ENCODE measurements around the gene EBF3. TPM values are rescaled to one million over a fixed set of nuclear protein-coding genes. Genes with fewer than 3 reads are reported as not detected.

EBF3 gene
- total RNA-seq, 2 experiments from 2014 or later, result not detected

GRCh38 chr10:129982825-129983224, 18.8 kb upstream of the EBF3 start:
- peaks cover 39% of the 10 kb centered on the region for H3K27me3 Mint-ChIP-seq
- peaks cover 16% of the 10 kb centered on the region for H3K36me3 Mint-ChIP-seq
- no peaks in the 10 kb centered on the region for H3K4me1 Mint-ChIP-seq (ENCODE audit: low read depth)
- H3K9me3 Mint-ChIP-seq, result peaks cover 29% of the 10 kb centered on the region
- ChIA-PET POLR2A (no interaction called here), CTCF (no interaction called here)
- H3K27ac Mint-ChIP-seq, result no peak overlapping the region
- DNase-seq, result no peak
- intact Hi-C loops (cut with micrococcal nuclease), result no loop called here
- no peak overlapping the region for H3K4me3 Mint-ChIP-seq

- Mint-ChIP-seq H3K27me3 (peaks cover 57% of the 10 kb centered on the region), H3K36me3 (peaks cover 6% of the 10 kb centered on the region), H3K9me3 (peaks cover 14% of the 10 kb centered on the region), H3K4me1 (ENCODE audit: low read depth) (no peaks in the 10 kb centered on the region), H3K27ac (no peak overlapping the region), H3K4me3 (no peak overlapping the region)
- CTCF ChIA-PET, result no interaction called here
- POLR2A ChIA-PET, result no interaction called here
- no peak for DNase-seq
- intact Hi-C loops (cut with micrococcal nuclease), result no loop called here
These were observed 14.9 kb upstream of the EBF3 start for GRCh38 chr10:129978980-129979379.

- no peaks in the 10 kb centered on the region for H3K4me1 Mint-ChIP-seq (ENCODE audit: low read depth)
- intact Hi-C loops (cut with micrococcal nuclease), result no loop called here
- H3K4me3 Mint-ChIP-seq, result no peak overlapping the region
- peaks cover 6% of the 10 kb centered on the region for H3K36me3 Mint-ChIP-seq
- POLR2A ChIA-PET, result no interaction called here
- H3K27ac Mint-ChIP-seq, result no peak overlapping the region
- H3K27me3 Mint-ChIP-seq, result peaks cover 60% of the 10 kb centered on the region
- peaks cover 11% of the 10 kb centered on the region for H3K9me3 Mint-ChIP-seq
- no peak for DNase-seq
- CTCF ChIA-PET, result no interaction called here
These were observed 14.2 kb upstream of the EBF3 start for GRCh38 chr10:129978322-129978721.

GRCh38 chr10:129977794-129978193, 13.7 kb upstream of the EBF3 start:
- Mint-ChIP-seq H3K36me3 (peaks cover 2% of the 10 kb centered on the region), H3K4me3 (no peak overlapping the region), H3K9me3 (peaks cover 6% of the 10 kb centered on the region), H3K4me1 (ENCODE audit: low read depth) (no peaks in the 10 kb centered on the region), H3K27ac (no peak overlapping the region), H3K27me3 (peaks cover 57% of the 10 kb centered on the region)
- ChIA-PET CTCF (no interaction called here), POLR2A (no interaction called here)
- no peak for DNase-seq
- intact Hi-C loops (cut with micrococcal nuclease), result no loop called here

GRCh38 chr10:129973674-129974059, 9.6 kb upstream of the EBF3 start:
- Mint-ChIP-seq H3K4me3 (no peak overlapping the region), H3K27me3 (peaks cover 73% of the 10 kb centered on the region), H3K4me1 (ENCODE audit: low read depth) (peaks cover 16% of the 10 kb centered on the region), H3K36me3 (peaks cover 2% of the 10 kb centered on the region), H3K27ac (no peak overlapping the region), H3K9me3 (no peaks in the 10 kb centered on the region)
- intact Hi-C loops (cut with micrococcal nuclease), result loop anchor here (5.0 kb wide), 3 partner anchors 941 to 1961 kb away; no protein-coding TSS in a partner anchor
- DNase-seq, result no peak
- POLR2A ChIA-PET, result no interaction called here
- CTCF ChIA-PET, result interaction anchor here (1.9 kb wide), 1 partner anchor 154 kb away, joined by 8 read pairs; no protein-coding TSS in a partner anchor

GRCh38 chr10:129972966-129973673, 9.0 kb upstream of the EBF3 start:
- H3K36me3 Mint-ChIP-seq, result peaks cover 2% of the 10 kb centered on the region
- ChIA-PET CTCF (interaction anchor here (1.9 kb wide), 1 partner anchor 154 kb away, joined by 8 read pairs; no protein-coding TSS in a partner anchor), POLR2A (no interaction called here)
- no peak overlapping the region for H3K27ac Mint-ChIP-seq
- DNase-seq, result no peak
- peaks cover 16% of the 10 kb centered on the region for H3K4me1 Mint-ChIP-seq (ENCODE audit: low read depth)
- intact Hi-C loops (cut with micrococcal nuclease), result loop anchor here (5.0 kb wide), 3 partner anchors 941 to 1961 kb away; no protein-coding TSS in a partner anchor
- peaks cover 75% of the 10 kb centered on the region for H3K27me3 Mint-ChIP-seq
- H3K9me3 Mint-ChIP-seq, result no peaks in the 10 kb centered on the region
- H3K4me3 Mint-ChIP-seq, result no peak overlapping the region

GRCh38 chr10:129972145-129972965, 8.3 kb upstream of the EBF3 start:
- CTCF ChIA-PET, result interaction anchor here (1.0 to 1.9 kb wide), 4 partner anchors 13 to 936 kb away, joined by 3 to 5 read pairs (median 4); no protein-coding TSS in a partner anchor
- H3K27ac Mint-ChIP-seq, result peak overlapping the region; percentile 43
- intact Hi-C loops (cut with micrococcal nuclease), result loop anchor here (5.0 kb wide), 3 partner anchors 940 to 1960 kb away; no protein-coding TSS in a partner anchor
- peaks cover 2% of the 10 kb centered on the region for H3K36me3 Mint-ChIP-seq
- POLR2A ChIA-PET, result interaction anchor here (0.6 kb wide), 1 partner anchor 139 kb away, joined by 3 read pairs; the partner anchor contains the start of gene C10orf143
- no peaks in the 10 kb centered on the region for H3K9me3 Mint-ChIP-seq
- H3K4me1 Mint-ChIP-seq (ENCODE audit: low read depth), result peaks cover 16% of the 10 kb centered on the region
- peaks cover 74% of the 10 kb centered on the region for H3K27me3 Mint-ChIP-seq
- DNase-seq, result no peak
- H3K4me3 Mint-ChIP-seq, result peak overlapping the region; percentile 4

GRCh38 chr10:129971381-129972144, 7.5 kb upstream of the EBF3 start:
- Mint-ChIP-seq H3K4me3 (peak overlapping the region; percentile 4), H3K36me3 (peaks cover 2% of the 10 kb centered on the region), H3K4me1 (ENCODE audit: low read depth) (peaks cover 16% of the 10 kb centered on the region), H3K27ac (peak overlapping the region; percentile 43), H3K27me3 (peaks cover 69% of the 10 kb centered on the region), H3K9me3 (no peaks in the 10 kb centered on the region)
- ChIA-PET CTCF (interaction anchor here (0.6 to 1.9 kb wide), 10 partner anchors 9 to 940 kb away, joined by 3 to 8 read pairs (median 3); partner anchors contain the start of gene C10orf143), POLR2A (interaction anchor here (0.6 to 0.7 kb wide), 2 partner anchors 138 to 140 kb away, joined by 3 to 4 read pairs; partner anchors contain the start of gene C10orf143)
- intact Hi-C loops (cut with micrococcal nuclease), result loop anchor here (2.0 to 5.0 kb wide), 5 partner anchors 155 to 1959 kb away; no protein-coding TSS in a partner anchor
- DNase-seq, result peak; percentile 68

- peaks cover 2% of the 10 kb centered on the region for H3K36me3 Mint-ChIP-seq
- POLR2A ChIA-PET, result interaction anchor here (0.7 kb wide), 1 partner anchor 139 kb away, joined by 4 read pairs; no protein-coding TSS in a partner anchor
- DNase-seq, result no peak
- peak overlapping the region; percentile 28 for H3K27ac Mint-ChIP-seq
- intact Hi-C loops (cut with micrococcal nuclease), result loop anchor here (2.0 to 5.0 kb wide), 5 partner anchors 156 to 1958 kb away; no protein-coding TSS in a partner anchor
- peaks cover 69% of the 10 kb centered on the region for H3K27me3 Mint-ChIP-seq
- peaks cover 16% of the 10 kb centered on the region for H3K4me1 Mint-ChIP-seq (ENCODE audit: low read depth)
- CTCF ChIA-PET, result interaction anchor here (0.6 to 1.9 kb wide), 13 partner anchors 9 to 939 kb away, joined by 3 to 8 read pairs (median 3); partner anchors contain the start of gene C10orf143
- H3K4me3 Mint-ChIP-seq, result peak overlapping the region; percentile 51
- no peaks in the 10 kb centered on the region for H3K9me3 Mint-ChIP-seq
These were observed 6.6 kb upstream of the EBF3 start for GRCh38 chr10:129970465-129971364.

GRCh38 chr10:129969911-129970464, 5.9 kb upstream of the EBF3 start:
- H3K9me3 Mint-ChIP-seq, result no peaks in the 10 kb centered on the region
- H3K27me3 Mint-ChIP-seq, result peaks cover 66% of the 10 kb centered on the region
- peak overlapping the region; percentile 53 for H3K4me3 Mint-ChIP-seq
- peaks cover 2% of the 10 kb centered on the region for H3K36me3 Mint-ChIP-seq
- peaks cover 16% of the 10 kb centered on the region for H3K4me1 Mint-ChIP-seq (ENCODE audit: low read depth)
- intact Hi-C loops (cut with micrococcal nuclease), result loop anchor here (2.0 to 10.0 kb wide), 6 partner anchors 95 to 1958 kb away; no protein-coding TSS in a partner anchor
- ChIA-PET POLR2A (no interaction called here), CTCF (interaction anchor here (0.7 to 1.7 kb wide), 6 partner anchors 9 to 939 kb away, joined by 3 to 8 read pairs (median 3); no protein-coding TSS in a partner anchor)
- no peak for DNase-seq
- H3K27ac Mint-ChIP-seq, result peak overlapping the region; percentile 28
